HG02678 (cell line): Measurements from ENCODE around the gene HOXD10.

ENCODE experiments used
- ATAC-seq: cut with Tn5 transposase; IDR thresholded peaks from one replicate; pipeline ENCODE4 v1.9.1; 2021; ENCODE audit warnings: mild to moderate bottlenecking, moderate library complexity; ENCODE audit not compliant: unreplicated experiment

Gene HOXD10

DNA sequence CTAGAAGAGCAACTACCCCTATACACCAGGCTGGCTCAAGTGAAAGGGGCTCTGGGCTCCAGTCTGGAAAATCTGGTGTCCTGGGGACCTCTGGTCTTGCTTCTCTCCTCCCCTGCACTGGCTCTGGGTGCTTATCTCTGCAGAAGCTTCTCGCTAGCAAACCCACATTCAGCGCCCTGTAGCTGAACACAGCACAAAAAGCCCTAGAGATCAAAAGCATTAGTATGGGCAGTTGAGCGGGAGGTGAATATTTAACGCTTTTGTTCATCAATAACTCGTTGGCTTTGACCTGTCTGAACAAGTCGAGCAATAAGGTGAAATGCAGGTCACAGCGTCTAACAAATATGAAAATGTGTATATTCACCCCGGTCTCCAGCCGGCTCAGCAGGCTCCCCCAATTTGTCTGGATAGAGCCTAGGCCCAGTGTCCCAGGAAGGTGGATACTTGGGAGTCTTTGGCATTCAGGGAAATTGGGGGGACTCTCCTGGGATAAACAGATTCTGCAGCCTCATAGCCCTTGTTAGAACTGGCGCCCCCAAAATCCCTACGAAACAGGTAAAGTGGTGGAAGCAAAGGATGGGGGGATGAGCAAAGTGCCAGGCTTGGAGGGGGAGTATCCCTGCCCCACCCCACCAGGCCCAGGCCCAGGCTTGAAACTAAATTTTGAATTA, 32.3 kb downstream of the HOXD10 start:
- ATAC-seq = no peak

DNA sequence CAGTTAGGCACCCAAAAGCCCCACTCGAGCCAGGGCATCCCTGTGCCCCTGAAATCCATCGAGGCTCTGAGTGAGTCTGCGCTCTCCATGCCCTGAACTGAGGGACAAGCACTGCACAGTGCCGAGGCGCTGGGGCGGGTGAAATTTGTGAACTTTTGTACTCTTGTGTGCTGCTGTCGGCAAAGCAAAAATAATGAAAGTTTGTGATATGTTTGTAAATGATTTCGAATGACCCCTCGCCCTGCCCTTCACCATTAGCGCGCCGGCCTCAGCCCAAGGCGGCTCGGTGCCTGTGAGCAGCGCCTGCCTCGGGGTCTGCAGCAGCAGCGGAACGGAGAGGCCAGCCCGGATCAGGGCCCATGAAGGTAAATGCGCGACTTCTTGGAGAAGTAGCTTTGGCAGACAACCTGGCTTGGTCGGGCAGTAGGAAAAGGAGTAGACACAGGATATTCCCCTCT, 32.9 kb downstream of the HOXD10 start:
- ATAC-seq = no peak

DNA sequence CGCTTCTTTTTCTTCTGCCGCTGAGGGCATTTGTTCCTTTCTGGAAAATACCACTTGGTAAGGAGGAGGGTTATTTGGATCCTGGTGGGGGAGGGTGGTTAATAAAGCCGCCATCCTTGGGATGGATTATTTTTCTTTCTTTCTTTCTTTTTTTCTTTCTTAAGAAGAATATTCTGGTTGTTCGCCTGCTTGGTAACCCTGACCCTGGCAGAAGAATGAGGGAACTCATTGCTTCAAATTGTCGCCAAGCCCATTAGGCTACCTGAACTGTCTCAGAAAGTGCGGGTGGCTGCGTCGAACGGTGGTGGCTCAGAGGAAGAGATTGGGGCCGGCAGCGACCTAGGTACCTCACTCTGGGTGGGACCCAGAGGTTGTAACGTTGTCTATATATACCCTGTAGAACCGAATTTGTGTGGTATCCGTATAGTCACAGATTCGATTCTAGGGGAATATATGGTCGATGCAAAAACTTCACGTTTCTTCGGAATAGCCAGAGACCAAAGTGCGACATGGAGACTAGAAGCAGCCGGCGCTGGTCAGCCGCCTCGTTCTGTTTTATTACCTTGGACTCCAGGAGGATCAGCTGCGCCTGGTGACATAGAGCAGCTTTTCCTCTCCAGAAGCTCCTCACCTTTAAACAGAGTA, 33.5 kb downstream of the HOXD10 start:
- ATAC-seq = no peak

DNA sequence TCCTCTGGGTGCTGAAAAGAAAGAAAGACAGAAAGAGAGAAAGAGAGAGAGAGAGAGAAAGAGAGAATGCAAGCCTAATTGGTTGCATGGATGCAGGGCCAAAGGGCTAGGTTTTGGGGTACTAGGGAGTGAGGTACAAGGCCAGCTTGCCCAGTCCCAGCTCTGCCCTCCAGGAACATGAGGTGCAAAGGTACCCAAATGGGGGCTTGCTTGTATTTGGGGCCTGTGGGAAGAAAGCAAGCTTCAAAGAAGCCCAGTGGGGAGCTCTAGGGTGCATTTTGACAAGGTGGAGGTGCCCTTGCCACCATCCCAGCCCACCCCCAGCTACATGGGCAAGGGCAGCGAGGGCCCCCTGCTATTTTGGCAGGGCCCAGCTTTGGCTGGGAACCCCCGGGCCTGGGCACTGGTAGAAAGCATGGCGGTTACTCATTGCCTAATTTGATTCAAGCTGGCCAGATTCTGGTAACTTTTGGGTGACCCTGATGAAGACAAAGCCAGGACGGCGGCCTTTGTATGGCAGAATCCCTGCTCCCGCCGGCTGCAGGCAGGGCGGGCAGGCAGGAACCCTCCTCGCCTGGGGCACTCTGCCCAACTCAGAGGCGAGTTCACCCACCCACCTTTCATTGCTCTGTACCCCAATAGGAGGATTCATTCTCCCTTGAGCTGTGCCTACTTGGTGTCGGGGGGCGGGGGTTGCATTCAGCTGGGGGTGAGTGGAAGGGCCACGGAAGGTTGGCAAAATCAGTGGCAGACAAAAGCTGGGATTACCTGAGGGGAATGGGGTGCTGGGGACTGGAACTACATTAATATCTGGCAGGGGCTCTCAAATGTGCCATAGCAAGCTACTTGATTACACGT, 34.2 kb downstream of the HOXD10 start:
- ATAC-seq = no peak

DNA sequence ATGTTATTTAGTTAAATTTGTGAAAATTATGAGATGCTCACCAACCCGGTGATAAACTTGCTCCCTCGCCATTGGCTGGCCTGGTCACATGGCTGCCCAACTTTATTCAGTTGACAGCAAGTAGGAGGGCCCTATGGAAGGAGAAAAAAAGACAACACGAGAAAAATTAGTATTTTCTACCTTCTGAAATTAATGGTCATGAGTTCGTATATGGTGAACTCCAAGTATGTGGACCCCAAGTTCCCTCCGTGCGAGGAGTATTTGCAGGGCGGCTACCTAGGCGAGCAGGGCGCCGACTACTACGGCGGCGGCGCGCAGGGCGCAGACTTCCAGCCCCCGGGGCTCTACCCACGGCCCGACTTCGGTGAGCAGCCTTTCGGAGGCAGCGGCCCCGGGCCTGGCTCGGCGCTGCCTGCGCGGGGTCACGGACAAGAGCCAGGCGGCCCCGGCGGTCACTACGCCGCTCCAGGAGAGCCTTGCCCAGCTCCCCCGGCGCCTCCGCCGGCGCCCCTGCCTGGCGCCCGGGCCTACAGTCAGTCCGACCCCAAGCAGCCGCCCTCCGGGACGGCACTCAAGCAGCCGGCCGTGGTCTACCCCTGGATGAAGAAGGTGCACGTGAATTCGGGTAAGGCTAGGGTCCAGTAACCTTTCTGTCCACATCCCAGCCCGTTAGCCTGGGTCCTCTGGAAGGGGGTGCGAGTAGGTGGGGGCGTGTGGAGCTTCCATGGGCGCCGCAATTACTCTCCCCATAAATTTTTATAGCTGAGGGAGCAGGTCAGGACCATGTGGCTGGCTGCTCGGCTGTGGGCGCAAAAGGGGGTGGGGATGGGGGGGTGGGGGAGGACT, 35.1 kb downstream of the HOXD10 start, which contains the start of gene HOXD4:
TSS of gene HOXD4 (plus strand) at position 109 of the 846 bp plus-strand sequence. CDS start at position 193, 84 bp downstream.
- no peak for ATAC-seq

DNA sequence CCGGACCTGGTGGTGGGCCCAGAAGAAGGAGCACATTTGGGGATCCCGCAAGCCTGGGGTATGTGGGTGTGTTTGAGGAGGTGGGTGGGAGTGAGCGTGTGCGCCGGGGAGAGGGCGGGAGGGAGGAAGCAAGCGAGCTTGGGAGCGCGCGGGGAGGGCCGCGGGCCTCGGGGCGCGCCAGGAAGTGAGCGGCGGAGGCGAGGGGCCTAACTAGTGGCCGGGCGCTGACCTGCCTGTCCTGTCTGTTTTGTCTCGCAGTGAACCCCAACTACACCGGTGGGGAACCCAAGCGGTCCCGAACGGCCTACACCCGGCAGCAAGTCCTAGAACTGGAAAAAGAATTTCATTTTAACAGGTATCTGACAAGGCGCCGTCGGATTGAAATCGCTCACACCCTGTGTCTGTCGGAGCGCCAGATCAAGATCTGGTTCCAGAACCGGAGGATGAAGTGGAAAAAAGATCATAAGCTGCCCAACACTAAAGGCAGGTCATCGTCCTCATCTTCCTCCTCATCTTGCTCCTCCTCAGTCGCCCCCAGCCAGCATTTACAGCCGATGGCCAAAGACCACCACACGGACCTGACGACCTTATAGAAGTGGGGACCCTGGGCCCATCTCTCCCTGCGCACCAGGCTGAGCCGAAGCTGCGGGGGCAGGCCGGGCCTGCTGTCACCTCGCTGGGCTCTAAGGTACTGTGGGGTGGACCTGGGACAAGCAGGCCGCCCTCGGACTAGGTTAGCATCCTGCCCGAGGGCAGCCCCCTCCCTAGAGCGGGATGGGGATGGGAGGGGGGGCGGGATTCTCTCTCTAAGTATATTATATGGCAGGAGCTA, 36.0 kb downstream of the HOXD10 start:
- ATAC-seq = no peak

DNA sequence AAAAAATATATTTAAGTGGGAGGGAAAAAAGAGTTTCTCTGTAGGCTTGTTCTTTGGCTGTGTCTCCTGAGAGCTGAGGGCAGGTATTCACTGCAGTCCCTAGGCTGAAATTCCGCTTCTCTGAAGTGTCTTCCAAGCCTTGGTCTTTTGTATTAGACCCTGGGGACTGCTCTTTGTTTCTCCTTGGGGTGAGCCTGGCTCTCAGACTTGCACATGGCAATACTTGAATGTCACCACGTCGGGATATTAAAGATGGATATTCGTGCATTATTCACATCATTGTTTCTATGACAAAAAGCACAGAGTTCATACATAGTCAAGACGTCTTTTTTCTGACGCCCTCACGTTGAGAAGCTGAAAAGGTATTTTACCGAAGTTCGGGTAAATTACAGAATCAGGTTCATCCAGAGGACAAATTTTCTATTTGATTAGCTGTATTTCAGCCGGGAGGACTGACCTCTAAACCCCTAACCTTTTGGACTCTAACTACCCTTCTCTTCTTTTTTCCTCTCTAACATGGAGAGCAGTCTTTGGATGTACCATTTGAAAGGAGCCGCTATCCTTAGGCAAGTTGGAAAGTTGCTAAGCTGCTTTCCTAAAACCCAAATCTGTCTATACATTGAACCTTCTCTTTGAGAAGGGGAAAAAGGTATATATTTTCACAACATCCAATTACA, 38.1 kb downstream of the HOXD10 start:
- ATAC-seq = no peak

DNA sequence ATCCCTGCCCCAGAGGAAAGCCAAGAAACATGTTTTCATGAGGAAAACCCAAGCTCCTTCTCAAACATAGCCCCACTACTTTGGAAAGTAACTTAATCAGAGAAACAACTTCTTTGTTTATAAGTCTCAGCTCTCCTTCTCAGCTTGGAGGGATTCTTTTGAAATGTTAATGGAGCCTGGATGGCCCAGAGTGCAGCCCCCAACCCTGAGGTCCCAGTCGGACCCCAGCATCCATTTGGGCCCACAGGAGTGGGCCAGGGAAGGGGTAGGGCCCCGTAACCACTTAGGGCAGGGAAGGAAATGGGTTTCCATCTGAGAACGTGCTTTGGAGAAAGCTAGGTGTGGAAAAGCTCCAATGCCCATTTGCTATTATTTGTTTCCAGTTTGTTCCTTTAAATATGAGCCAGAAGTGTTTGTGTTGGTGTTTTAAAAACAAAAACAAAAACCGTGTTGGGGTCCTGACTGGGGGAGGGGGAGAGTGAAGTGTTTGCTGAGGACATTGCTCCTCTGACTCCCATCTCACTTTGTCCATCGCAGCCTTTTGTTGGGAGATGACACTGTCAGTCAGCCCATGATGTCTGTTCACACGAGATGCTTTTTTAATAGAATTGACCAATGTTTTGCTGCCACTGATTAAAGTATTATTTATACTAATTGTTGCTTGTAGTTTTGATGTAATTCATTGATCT, 38.9 kb downstream of the HOXD10 start:
- ATAC-seq = no peak

DNA sequence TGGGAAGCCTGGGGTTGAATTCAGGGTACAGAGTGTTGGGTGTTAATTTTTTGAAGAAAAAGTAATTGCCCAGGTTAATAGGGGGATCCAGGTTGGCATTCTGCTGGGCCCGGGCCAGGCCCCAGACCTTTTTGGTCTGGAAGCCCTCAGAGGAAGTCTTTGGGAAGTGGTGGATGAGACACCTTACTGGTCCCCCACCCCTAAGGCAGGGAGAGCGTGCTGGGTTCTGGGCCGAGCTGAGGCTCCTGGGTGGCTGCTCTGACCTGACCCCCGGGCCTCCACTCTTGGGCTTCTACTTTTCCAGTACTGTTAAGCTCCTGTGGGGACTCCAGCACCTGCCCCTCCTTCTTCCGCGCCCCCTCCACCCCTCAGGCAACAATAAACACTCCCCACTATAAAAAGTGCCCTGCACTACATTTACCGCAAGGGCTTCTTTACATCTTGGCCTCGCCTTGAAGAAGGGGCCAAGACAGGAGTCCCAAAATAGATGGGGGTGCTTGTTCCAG, 39.8 kb downstream of the HOXD10 start:
- ATAC-seq = no peak

DNA sequence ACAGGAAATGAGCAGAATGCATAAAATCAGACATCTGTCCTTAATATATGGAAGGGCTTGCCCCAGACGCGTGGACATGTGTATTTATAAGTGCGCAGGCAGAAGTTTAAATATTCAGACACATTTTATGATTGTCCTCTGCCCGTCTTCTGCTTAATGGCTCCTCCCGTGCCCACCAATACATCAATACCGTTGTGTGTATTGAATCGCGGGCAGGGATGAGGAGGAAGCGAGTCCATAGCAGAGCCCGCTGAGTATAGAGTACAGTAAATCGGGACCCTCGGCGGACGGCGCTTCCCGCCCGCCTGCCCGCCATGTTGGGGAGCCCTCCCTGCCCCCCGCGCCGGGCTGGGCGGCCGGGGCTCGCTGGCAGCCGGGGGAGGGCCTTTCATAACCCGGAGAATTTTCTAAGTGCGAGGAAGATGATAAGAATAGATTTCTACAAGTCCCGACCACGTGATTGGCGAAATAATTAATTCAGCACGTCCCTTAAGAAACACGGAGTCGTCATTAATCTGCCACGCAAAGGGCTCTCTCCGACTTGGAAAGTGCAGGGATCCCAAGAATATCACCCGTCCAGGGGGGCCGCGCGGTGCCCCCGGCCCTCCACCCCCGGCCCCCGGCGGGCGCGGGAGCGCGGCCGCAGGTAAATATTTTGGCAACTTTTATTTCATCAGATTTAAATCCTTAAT, 40.4 kb downstream of the HOXD10 start, which contains the start of gene HOXD3:
TSS of gene HOXD3 (plus strand) at position 501 of the 692 bp plus-strand sequence. CDS start 11,808 bp downstream, outside the sequence.
- ATAC-seq = no peak

DNA sequence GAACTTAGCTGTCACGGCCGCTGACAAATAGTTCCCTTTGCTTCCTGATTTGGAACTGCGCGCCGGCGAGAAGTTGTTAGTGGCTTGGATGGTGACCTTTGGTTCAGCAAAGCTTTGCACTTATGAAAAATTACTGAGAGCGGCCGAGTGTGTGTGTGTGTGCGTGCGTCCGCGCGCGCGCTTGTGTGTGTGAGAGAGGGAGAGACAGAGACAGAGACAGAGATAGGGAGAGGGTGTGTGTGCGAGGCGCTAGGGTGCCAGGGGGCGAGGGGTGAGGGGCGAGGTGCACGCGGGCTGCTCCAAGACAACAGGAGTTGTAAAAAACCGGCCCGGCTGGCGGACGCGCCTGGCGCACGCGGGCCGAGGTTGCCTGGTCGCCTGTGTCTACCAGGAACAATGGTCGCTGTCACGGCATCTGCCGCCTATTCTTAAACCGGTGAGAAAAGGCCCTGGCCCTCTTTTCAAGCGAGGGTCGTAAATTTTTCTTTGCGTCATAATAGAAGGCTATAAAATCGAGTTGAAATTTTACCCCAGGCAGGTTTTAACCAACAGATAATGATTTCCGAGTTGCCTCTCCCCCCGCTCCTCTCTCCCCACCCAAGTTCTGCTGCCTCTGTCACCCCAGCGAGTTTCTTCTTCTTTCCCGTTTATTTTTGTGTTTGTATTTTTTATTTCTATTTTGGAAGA, 41.1 kb downstream of the HOXD10 start:
- ATAC-seq = no peak

DNA sequence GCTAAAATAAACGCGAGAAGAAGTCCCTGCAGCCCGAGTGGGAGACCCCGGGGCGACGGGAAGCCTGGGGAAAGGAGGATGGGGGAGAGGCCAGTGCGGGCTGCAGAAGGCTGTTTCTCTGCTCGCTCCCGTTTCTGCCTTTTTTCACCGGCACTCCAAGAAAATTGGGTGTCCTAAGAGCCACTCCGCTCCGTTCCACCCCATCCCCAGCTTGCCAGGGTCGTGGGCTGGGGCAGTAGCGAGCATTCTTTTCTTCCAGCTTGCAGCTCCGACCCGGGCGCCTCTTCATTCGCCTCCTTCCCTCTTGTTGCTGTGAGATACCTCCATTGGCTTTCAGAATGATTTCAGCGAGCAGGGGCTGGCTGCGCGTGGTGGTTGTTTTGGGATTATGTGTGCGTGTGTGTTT, 41.6 kb downstream of the HOXD10 start:
- ATAC-seq = no peak

DNA sequence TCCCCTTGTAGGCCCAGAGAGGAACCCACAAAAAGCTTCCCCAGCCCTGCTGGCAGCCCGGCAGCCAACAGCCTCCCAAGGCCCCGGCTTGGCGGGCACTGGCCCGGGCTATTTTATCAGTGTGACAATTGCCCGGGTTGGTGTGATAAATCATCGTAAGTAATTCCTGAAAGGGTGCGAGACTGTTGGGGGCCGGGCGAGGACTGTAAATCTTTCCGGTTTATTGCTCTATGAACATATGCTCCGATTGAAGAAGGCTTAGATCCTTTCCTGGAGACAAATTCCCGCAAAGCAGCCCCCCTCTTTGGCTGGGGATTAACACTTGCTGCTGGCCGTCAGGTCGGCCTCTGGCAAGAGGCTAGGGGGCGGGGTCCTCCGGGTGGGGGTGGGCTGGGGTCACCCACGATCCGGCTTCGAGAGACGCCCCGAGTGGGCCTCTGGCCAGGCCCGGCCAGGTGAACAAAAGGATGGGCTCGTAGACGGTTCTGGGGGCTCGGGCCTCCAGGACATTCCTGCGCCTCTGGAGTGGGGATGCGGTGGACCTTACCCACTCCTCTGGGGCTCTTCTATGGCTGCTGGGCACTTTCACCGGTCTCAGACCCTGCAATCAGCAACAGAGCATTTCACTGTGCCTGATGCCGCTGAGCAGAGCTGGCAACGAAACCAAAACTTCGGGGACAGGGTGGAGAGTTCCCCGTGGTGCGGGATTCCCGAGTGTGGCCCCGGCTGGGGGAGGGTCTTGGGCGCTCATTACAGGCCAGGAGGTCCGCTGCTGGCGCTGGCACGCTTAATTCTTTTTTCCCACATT, 42.5 kb downstream of the HOXD10 start:
- no peak for ATAC-seq

DNA sequence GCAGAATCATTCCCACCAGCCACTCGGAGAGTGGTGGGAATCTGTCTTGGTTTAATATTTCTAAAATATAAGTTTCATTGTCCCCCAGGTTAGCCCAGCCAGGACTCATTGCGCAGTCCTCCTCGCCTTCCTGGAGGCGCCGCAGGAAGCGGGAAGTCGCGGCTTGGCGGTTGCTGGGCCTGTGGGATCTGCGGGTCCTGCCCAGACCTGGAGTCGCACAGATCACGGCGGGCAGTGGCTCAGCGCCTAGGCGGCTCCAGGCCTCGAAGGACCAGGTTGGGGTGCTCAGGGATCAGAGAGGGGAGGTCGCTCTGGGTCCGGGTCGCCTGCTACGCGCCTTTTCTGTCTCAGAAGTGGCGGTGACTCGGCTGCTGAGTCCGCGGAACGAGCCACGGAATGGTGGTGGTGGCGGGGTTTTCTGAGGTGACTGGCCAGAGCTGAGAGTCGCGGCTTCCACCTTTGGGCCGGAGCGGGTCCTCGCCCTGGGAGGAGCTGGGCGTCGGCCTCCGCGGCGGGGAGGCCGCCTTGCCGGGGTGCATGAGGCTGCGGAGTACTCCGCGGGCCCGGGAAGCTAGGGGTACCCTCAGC, 43.2 kb downstream of the HOXD10 start:
- no peak for ATAC-seq

DNA sequence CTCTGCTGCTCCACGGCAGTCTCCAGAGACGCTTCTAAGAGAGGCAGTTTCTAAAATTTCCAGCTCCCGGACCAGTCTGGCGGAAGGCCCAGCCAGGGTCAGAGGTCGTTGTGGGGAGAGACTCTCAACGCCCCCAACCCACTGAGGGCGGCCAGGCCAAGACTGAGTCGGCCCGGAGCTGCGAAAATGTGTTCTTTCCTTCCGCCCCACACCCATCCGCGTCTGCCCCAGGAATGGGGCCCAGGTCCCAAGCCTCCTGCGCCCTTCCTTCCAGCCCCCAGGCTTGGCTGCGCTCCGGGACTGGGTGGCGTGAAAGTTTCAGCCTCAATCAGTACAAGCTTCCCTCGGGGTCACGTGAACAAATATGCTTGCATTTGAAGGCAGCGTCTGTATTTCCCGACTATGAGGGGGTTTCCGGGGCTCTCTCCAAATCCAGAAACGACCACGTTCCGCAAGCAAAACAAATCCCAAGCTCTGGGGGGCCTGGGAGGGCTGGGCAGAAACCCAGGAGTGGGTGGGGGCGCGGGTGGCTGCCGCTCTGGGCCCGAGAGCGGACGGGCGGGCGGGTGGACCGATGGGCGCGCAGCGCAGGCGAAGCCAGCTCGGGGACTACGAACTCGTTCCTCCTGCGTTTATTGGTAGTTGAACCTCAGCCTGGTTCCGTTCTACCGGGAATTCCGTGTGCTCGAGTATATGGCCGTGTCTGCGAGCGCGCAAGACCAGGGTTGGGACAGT, 43.8 kb downstream of the HOXD10 start:
- ATAC-seq = no peak
